Effector memory CD8-positive, alpha-beta T cell (primary cell): Measurements from ENCODE around the gene CCDC167.
"Not testable (repeated sequence)": the region's sequence is repeated elsewhere in the genome, so short reads cannot be mapped to it uniquely, and the experiment has no call there.

Experiments
- ATAC-seq: fragments of 150-1000 bp; cut with Tn5 transposase; replicated peaks from 2 replicates; pipeline ENCODE4 v1.10.0; 2021; ENCODE audit warnings: mild to moderate bottlenecking, moderate library complexity
- DNase-seq, 3 experiments: peaks; one replicate each; pipeline ENCODE4 v3.0.0; 2021
- H3K27ac Mint-ChIP-seq, 2 donors: one replicate each; pipeline ENCODE4 v1.8.0; 2022; ENCODE audit warnings: mild to moderate bottlenecking in 2 of 2, mixed read lengths in 2 of 2, moderate library complexity in 2 of 2
- H3K27me3 Mint-ChIP-seq, 2 donors: one replicate each; pipeline ENCODE4 v1.8.0; 2022; ENCODE audit warnings: mixed read lengths in 2 of 2
- H3K36me3 Mint-ChIP-seq: one replicate; pipeline ENCODE4 v1.8.0; 2022; ENCODE audit warnings: mild to moderate bottlenecking, moderate library complexity, mixed read lengths; ENCODE audit not compliant: insufficient read depth
- H3K4me1 Mint-ChIP-seq, 2 donors: one replicate each; pipeline ENCODE4 v1.8.0; 2022; ENCODE audit warnings: low read depth in 2 of 2, mixed read lengths in 2 of 2
- H3K4me3 Mint-ChIP-seq, 2 donors: one replicate each; pipeline ENCODE4 v1.8.0; 2022; ENCODE audit warnings: mild to moderate bottlenecking in 2 of 2, mixed read lengths in 2 of 2, moderate library complexity in 2 of 2
- H3K9me3 Mint-ChIP-seq, 2 donors: one replicate each; pipeline ENCODE4 v1.8.0; 2022; ENCODE audit warnings: mixed read lengths in 2 of 2

Gene CCDC167

DNA sequence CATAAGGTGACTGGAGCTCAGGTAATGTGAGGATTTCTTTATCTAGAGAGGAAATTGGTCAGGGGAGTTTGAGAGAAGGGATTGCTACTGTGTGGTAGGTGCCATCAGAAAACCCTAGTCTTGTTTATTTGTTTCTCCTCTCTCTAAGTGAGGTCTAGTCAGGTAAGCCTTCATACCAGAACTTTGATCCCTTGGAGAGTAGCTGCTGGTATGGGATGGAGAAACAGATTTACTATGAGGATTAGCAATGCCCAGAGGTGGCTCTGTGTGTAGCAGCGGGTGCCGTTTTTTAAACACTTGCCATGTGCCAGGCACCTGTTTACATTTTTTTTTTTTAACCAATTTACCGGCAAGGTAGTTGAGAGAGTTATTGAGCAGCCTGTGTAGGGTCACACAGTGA is 47.2 kb downstream of the CCDC167 start:
- peak overlapping the region in 1 of 2 donors; percentile 83 for H3K27ac Mint-ChIP-seq

GRCh38 chr6:37451441-37452193 is 48.1 kb downstream of the CCDC167 start:
- no peak for DNase-seq

More for the DNA sequence above, 47.2 kb downstream of the CCDC167 start:
- Mint-ChIP-seq H3K27me3 (no peaks in the 10 kb centered on the region), H3K9me3 (no peaks in the 10 kb centered on the region), H3K36me3 (peaks cover 81% of the 10 kb centered on the region), H3K4me3 (no peak overlapping the region), H3K4me1 (peaks cover 4 to 14% of the 10 kb centered on the region in 2 donors)
- ATAC-seq (no peak), DNase-seq (no peak)

DNA sequence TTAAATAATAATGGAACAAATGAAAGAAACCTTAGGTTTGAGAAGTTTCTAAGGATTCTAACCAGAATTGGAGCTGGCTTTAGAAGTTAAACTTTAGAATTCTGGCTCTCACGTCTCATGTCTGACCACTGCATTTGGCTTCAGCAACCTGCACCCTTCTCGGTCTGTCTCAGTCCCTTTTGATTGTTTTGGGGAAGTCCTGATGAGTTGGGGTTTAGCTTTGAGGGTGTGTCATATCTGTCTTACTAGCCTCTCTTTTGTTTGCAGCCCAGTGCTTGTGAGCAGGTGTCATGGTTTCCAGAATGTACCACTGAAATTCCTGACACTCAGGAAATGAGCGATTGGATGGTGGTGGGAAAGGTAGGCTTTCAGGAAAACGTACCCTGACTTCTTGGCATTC is 49.7 kb downstream of the CCDC167 start:
- no peaks in the 10 kb centered on the region for H3K9me3 Mint-ChIP-seq
- no peaks in the 10 kb centered on the region for H3K27me3 Mint-ChIP-seq
- no peak overlapping the region for H3K4me3 Mint-ChIP-seq
- ATAC-seq (no peak), DNase-seq (no peak)
- H3K27ac Mint-ChIP-seq: no peak overlapping the region
- H3K36me3 Mint-ChIP-seq: peaks cover 88% of the 10 kb centered on the region
- peaks cover 4 to 11% of the 10 kb centered on the region in 2 donors for H3K4me1 Mint-ChIP-seq

More at GRCh38 chr6:37451441-37452193, 48.1 kb downstream of the CCDC167 start:
- Mint-ChIP-seq H3K36me3 (peaks cover 83% of the 10 kb centered on the region), H3K27ac (peak overlapping the region; percentile 69 to 83), H3K4me3 (no peak overlapping the region), H3K27me3 (no peaks in the 10 kb centered on the region), H3K9me3 (no peaks in the 10 kb centered on the region), H3K4me1 (peaks cover 4 to 11% of the 10 kb centered on the region in 2 donors)
- no peak for ATAC-seq

- peaks cover 7 to 22% of the 10 kb centered on the region in 2 donors for H3K4me1 Mint-ChIP-seq
- H3K4me3 Mint-ChIP-seq: peak overlapping the region; percentile 71 to 83
- H3K36me3 Mint-ChIP-seq: peaks cover 56% of the 10 kb centered on the region
- ATAC-seq, H3K27me3 Mint-ChIP-seq, DNase-seq, H3K9me3 Mint-ChIP-seq: not testable (repeated sequence)
- H3K27ac Mint-ChIP-seq: peak overlapping the region; percentile 93
Measured at GRCh38 chr6:37443216-37443542, 56.5 kb downstream of the CCDC167 start.

DNA sequence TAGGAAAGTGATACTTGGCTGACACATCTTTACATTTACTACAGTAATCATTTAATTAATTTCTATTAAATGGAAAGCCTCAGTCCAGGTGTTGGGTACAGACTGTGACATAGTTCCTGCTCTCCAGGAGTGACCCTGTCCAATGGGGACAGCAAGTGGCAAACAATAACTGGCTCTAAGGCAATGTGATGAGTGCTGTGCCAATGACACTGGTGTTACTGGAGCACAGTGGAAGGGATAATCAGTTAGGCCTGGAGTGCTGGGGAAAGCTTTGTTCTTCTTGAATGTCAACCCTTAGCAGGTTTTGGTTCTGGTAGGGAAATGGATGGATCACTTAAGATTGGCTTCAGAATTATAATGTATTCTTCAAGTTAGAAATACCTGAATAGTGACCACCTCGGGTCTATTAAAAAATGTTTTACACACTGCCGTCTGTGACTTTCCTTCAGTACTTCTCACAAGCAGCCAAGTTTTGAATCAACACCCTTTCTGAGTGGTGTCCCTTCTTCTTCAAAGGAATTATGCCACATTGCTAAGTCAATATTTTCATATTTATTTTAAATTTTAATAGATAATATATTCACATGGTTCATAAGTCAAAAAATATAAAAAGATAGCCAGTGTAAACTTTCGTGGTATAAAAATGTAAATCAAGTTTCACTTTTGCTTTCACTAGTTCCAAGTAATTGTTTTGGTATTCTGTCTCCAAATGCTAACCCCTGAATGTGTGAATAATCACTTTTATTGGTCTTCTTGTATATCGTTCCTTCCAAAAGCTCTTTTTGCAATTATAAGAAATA is 57.1 kb downstream of the CCDC167 start:
- Mint-ChIP-seq H3K4me3 (peak overlapping the region; percentile 71 to 83), H3K4me1 (peaks cover 10 to 26% of the 10 kb centered on the region in 2 donors), H3K36me3 (peaks cover 56% of the 10 kb centered on the region), H3K9me3 (no peaks in the 10 kb centered on the region), H3K27me3 (no peaks in the 10 kb centered on the region), H3K27ac (peak overlapping the region; percentile 93)
- ATAC-seq: peak; percentile 60
- DNase-seq: no peak

DNA sequence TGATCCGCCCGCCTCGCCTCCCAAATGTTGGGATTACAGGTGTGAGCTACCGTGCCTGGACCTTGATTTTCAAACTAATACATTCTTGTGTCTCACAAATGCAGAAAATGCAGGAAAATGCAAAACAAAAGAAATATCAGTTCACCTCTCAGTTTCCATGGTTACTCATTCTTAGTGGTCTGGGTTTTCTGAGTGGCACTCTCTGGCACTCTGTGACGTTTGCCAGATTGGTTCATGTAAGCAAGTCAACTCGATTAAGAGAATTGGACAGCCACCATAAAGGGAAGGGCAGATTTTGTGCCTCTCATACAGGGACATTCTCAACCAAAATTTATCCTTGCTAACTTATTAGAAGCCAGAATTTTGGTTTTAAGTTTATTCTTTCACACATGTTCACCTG is 58.0 kb downstream of the CCDC167 start:
- Mint-ChIP-seq H3K4me3 (peak overlapping the region in 1 of 2 donors; percentile 83), H3K27me3 (no peaks in the 10 kb centered on the region), H3K27ac (peak overlapping the region; percentile 93), H3K36me3 (peaks cover 52% of the 10 kb centered on the region), H3K9me3 (no peaks in the 10 kb centered on the region), H3K4me1 (peaks cover 10 to 29% of the 10 kb centered on the region in 2 donors)
- DNase-seq: no peak
- ATAC-seq: no peak

GRCh38 chr6:37438930-37439329 is 60.8 kb downstream of the CCDC167 start:
- ATAC-seq (no peak), DNase-seq (no peak)
- H3K9me3 Mint-ChIP-seq: no peaks in the 10 kb centered on the region
- H3K4me1 Mint-ChIP-seq: peaks cover 20 to 35% of the 10 kb centered on the region in 2 donors
- no peaks in the 10 kb centered on the region for H3K27me3 Mint-ChIP-seq
- no peak overlapping the region for H3K4me3 Mint-ChIP-seq
- peak overlapping the region; percentile 22 to 51 for H3K27ac Mint-ChIP-seq
- H3K36me3 Mint-ChIP-seq: peaks cover 39% of the 10 kb centered on the region

DNA sequence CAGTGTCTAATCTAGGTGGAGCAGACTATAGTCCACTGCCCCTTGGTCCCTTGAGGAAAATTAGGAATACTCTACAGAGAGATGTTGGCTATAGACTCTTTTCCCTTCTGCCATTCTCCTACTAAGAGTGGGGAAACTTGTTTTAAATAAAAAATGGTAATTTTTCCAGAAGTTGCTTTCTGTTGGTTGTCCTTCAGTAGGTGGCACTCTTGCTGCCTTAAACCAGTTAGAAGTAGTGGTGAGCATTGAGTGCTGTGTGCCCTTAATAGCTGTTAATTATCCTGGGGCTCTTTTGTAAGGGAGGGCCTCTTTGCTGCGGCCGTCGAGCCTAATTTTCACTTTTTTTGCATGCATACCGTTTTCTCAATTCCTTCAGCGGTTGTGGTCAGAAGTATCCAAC is 63.9 kb downstream of the CCDC167 start:
- Mint-ChIP-seq H3K4me1 (peaks cover 25 to 39% of the 10 kb centered on the region in 2 donors), H3K4me3 (peak overlapping the region in 1 of 2 donors; percentile 37), H3K27me3 (no peaks in the 10 kb centered on the region), H3K9me3 (no peaks in the 10 kb centered on the region), H3K36me3 (peaks cover 52% of the 10 kb centered on the region), H3K27ac (peak overlapping the region in 1 of 2 donors; percentile 91)
- DNase-seq: no peak
- no peak for ATAC-seq

DNA sequence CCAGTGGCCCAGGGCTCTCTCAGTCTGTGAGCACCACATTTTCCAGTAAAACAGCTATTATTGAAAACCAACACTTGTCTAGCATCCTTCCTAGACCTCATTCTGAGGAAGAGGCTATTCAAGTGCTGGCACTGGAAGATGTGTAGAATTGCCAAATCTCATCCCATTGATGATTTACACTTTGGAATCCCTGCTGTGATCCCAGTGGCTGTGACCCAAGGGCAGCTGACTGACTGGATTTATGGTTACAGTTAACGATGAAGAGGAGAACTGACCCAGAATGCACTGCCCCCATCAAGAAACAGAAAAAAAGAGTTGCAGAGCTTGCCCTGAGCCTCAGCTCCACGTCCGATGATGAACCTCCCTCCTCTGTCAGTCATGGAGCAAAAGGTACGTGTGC is 64.3 kb downstream of the CCDC167 start:
- Mint-ChIP-seq H3K27me3 (no peaks in the 10 kb centered on the region), H3K36me3 (peaks cover 49% of the 10 kb centered on the region), H3K4me1 (peaks cover 25 to 39% of the 10 kb centered on the region in 2 donors), H3K27ac (peak overlapping the region in 1 of 2 donors; percentile 91), H3K4me3 (peak overlapping the region; percentile 91 to 93), H3K9me3 (no peaks in the 10 kb centered on the region)
- ATAC-seq (no peak), DNase-seq (no peak)

DNA sequence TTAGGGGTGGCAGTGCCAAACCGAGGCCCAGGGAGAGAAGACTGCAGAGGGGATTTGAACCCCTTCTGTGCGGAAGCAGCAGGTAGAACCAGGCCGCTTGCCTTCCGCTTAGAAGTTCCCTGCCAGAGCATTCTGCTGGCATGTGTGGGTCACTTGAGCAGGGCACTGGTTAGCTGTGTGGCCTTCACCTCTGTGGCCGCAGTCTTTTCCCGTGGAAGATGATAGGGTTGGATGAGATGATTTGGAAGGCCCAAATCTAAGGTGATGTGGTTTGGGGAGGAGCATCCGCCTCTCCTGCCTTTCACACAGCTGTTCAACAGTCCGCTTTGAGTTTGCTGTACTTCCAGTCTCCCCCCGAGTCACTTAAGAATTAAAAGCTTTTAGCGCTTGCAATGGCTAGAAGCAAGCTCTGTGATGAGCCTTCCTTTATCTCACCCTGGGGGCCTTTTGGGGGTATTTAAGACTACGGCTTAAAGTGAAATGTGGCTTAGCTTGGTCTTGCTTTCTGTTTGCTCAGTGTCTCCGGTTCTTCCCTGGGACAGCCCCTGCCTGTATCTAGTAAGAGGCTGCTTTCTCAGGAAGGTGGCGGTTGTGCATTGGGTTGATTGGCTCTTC is 65.9 kb downstream of the CCDC167 start:
- Mint-ChIP-seq H3K27me3 (peaks cover 6 to 7% of the 10 kb centered on the region in 2 donors), H3K9me3 (no peaks in the 10 kb centered on the region), H3K27ac (peak overlapping the region; percentile 91 to 97), H3K4me1 (peaks cover 25 to 32% of the 10 kb centered on the region in 2 donors), H3K36me3 (peaks cover 44% of the 10 kb centered on the region), H3K4me3 (peak overlapping the region; percentile 91 to 93)
- DNase-seq (peak in 2 of 3 experiments; percentile 11 to 24), ATAC-seq (peak; percentile 15)
